HG03520 (cell line): ENCODE data around the gene RDX.
"Not testable (repeated sequence)": the region's sequence is repeated elsewhere in the genome, so short reads cannot be mapped to it uniquely, and the experiment has no call there.

ENCODE experiments used
- ATAC-seq: cut with Tn5 transposase; IDR thresholded peaks from one replicate; pipeline ENCODE4 v1.9.1; 2021; ENCODE audit warnings: mild to moderate bottlenecking, moderate library complexity; ENCODE audit not compliant: unreplicated experiment

Gene RDX

DNA sequence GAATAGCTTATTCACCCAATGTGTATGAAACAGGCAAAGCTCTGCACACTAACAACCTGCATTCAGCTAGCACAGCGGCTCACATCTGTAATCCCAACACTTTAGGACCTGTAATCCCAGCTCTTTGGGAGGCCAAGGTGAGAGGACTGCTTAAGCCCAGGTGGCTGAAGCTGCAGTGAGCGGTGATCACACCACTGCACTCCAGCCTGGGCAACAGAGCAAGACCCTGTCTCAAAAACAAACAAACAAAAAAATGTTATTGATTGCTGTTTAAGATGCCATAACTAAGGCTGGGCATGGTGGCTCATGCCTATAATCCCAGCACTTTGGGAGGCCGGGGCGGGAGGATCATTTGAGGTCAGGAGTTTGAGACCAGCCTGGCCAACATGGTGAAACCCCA is 15.8 kb downstream of the RDX start:
- not testable (repeated sequence) for ATAC-seq

DNA sequence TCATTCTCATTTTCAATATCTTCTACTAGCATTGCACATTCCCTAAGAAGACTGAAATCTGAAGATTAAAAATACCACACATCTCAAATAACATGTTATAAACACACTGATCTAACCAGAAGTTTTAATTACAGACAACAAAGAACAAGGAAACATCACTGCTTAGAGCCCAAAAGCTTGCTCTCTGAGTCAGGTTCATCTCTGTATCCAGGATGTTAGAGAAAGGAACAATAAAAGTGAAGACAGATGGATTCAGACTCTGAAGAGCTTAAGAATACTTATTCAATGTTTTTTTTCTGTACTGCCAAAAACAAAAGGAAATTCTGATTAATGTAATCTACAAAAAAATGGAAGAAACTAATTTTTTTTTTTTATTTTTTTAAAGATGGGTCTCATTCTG is 16.5 kb downstream of the RDX start:
- ATAC-seq, result no peak

DNA sequence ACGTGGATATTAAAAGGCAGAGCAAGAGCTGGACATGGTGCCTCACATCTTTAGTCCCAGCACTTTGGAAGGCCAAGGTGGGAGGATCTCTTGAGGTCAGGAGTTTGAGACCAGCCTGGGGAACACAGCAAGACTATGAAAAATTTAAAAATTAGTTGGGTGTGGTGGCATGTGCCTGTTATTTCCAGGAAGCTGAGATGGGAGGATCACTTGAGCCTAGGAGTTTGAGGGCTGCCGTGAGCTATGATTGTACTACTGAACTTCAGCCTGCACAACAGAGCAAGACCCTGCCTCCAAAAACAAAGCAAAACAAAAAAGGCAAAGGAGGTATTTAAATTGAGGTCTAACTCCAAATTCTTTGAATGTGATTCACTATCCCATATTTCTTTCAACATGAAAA is 23.5 kb downstream of the RDX start:
- no peak for ATAC-seq

DNA sequence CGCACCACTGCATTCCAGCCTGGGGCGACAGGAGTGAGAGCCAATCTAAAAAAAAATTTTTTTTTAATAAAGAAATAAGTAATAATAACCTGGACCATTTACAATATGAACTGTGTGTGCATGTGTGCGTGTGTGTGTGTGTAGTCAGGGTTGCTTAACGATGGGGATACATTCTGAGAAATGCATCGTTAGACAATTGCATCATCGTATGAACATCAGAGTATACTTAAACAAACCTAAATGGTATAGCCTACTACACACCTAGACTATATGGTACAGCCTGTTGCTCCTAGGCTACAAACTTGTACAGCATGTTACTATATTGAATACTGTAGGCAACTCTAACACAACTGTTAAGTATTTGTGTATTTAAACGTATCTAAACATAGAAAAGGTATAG is 26.4 kb downstream of the RDX start:
- ATAC-seq, result no peak

DNA sequence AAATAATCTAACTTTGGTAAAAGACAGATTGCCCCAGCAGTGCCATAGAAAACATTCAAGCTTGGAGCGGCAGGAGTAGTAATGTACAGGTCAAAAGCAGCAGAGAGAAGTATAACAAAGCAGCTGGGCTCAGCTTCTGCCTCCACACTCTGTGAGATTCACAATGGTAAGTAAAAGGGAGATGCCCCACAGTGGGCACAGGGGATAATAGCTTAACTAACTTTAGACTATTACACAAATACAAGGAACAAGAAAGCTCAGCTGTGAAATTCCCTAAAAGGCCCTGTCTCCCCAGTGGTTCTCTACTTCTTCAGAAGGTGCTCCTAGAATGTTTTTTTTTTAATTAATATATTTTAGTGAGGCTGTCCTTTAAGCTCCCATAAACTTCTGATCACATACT is 28.0 kb downstream of the RDX start:
- ATAC-seq, result no peak

DNA sequence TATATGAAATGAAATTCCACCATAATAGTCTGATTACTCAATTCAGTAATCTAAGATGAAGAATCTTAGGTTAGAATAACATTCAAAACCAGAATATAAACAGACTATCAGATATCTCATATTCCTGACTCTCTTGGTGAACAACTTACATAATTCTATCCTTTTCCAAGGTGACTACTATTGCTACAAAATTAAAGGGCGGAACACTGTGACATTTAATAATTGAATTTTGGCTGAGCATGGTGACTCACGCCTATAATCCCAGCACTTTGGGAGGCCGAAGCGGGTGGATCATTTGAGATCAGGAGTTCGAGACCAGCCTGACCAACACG is 34.4 kb downstream of the RDX start:
- no peak for ATAC-seq

DNA sequence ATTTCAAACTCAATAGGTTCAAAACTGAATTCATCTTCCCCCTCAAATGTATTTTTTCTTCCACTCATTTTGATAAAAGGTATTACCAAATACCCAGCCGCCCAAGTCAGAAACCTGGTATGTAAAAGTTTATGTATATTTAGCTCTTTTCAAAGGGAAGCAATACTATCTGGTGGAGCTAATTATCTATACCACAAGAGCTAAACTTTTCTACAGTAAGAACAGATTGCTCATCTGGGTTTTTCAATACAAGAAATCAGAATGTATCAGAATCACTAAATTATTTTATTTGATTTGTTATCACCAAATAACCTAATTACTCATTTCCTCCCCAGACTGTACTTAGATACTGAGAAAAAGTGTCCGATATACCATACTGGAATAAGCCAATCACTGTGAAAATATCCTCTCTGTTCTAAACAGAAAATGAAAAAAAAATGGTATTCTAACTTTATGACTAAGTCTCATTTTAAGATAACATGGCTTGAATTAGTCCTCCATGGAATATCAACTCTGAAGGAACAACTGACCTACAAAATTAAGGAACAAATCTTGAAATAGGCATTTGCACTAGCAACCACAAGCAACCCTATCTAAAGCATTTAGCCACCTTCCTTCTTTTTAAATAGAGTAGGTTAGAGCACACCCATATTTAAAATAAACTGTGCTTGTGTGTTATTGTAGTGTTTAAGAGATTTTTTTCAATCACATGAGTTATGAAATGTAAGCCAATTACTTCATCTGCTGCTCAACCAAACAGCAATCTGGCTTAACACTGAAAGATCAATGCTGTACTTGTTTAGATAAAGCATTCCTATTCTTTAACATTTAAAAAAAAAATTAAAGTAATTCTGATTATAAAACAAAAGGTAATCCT is 35.0 kb downstream of the RDX start:
- ATAC-seq, result no peak

DNA sequence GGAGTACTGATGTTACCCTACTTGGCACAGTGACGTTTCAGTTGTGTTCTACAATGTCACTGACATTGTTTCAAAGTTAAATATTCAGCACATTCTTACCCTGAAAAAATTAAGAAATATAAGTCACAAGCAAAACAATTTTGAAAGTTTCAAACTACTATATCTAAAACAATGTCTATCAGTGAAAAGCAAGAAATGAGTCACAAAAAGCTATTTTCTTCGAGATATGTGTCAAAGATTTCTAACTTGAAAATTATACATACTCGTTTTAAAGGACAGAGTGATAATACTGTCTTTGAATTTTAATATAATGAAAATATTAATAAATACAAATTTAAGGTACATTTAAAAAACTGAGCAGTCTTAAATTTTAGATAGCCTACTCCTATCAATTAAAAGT is 42.9 kb downstream of the RDX start:
- no peak for ATAC-seq

DNA sequence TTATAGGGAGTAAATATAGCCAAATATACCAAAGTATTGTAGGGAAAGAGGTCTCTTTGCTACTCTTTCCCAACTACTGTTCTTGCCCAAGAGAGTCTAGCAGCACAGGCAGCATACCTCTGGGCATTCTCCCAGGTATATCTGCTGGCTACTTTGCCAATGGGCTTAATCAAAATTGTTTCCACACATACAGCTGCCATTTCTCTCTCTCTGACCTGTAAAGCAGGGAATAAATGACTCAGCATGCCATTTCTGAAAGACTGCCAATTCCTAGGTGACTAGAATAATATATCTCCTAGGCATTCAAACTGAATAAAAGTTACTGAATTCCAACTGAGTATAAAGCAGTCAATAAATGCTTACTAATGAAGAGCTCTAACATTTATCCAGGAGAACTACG is 44.6 kb downstream of the RDX start:
- ATAC-seq, result no peak

DNA sequence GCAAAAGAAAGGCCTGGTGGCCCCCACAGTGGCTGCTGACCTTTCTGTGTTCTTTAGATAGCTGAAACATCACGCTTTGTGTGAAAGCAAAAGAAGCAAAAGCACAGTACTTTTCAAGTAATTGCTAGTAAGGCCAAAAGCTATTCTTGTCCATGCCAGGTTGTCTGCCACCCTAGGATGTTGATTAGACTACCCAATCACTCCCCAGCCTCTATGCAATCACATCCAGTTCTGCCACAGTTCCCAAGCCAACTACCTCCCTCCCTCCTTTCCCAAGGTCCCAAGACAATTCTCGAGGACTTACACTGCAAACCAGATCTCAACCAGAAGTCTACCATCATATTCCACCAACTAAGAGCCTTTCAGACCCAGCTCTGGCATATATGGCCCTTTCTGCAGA is 46.2 kb downstream of the RDX start:
- ATAC-seq, result no peak

DNA sequence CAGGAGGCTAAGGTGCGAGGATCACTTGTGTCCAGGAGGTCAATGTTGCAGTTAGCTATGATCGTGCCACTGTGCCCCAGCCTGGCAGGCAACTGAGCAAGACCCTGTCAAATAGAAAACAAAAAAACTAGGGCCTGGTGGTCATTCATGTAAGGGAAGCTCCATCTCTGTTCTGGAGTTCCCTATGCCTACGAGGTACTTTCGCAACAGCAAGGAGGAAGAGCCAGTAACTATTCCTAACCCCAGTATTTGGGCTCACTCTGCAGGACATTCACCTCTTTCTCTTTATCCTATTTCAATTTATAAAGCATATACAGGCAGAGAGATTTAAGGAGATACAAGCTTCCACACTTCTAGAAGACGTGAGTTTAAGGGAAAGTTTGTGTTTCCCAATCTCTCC is 46.6 kb downstream of the RDX start:
- ATAC-seq, result no peak

DNA sequence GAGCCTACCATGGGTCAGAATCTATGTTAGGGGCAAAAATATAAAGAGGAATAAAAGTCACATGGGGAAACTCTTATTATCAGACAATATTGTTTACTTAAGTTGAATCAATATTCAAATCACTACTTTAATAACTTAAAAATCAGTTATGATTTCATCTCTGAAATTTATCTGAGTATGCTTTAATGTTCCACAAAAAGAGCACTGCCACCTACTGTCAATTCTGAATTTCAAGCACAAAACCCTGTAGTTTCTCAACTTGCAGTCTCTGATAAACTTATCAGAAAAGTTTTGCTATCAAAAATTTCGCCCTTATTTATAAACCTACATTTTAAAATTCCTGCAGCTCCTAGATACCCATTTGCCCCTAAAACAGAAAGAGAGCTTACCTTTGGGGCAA is 47.3 kb downstream of the RDX start:
- no peak for ATAC-seq

DNA sequence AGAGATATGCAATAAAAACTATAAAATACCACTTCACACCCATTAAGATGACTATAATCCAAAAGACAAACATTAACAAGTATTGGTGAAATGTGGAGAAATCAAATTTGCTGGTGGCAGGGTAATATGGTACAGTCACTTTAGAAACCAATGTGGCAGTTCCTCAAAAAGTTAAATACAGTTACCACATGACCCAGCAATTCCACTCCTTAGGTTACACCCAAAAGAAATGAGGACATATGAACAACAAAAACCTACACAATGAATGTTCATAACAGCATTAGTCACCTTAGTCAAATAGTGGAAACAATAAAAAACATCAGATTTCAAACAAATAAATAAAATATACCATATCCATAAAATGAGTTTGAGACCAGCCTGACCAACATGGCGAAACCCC is 52.6 kb downstream of the RDX start:
- no peak for ATAC-seq

DNA sequence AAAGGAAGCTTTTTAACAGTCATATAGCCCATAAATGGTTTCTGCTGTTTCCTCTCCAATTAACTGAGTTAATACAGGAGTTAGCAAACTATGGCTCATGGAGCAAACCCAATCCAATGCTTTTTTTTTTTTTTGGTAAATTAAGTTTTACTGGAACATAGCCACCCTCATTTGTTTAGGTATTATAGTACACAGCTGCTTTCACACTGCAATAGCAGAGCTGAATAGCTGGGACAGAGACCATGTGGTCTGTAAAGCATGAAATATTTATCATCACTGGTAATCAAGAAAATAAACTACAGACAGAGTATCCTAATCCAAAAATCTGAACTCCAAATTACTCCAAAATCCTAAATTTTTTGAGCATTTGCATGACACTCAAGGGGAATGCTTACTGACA is 53.7 kb downstream of the RDX start:
- no peak for ATAC-seq

DNA sequence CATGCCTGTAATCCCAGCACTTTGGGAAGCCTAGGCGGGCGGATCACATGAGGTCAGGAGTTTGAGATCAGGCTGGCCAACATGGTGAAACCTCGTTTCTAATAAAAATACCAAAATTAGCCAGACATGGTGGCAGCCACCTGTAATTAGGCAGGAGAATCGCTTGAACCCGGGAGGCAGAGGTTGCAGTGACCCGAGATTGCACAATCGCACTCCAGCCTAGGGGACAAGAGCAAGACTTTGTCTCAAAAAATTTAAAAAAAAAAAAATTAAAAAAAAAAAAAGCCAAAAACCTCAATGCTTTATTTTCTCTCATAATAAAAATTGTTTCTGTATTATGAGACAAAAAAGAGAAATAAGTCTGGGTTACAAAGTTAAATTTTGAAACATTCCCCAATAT is 54.2 kb downstream of the RDX start:
- ATAC-seq, result no peak

DNA sequence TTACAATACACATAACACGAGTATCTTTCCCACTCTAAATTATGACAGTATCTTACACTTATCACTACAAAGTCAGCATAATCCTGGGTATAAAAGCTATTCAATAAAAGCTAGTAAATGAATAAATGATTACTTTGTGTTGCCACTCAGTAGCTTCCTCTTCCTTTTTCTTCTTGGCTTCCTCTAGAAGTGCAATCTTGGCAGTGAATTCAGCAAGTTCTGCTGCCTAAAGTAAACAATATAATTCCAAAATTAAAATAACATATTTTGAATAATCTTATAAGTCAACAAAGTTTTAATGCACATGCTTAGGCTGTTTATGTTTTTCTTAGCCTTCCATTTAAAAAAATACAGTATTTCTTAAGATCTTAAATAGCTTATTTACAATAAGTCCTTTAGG is 60.4 kb downstream of the RDX start:
- no peak for ATAC-seq

DNA sequence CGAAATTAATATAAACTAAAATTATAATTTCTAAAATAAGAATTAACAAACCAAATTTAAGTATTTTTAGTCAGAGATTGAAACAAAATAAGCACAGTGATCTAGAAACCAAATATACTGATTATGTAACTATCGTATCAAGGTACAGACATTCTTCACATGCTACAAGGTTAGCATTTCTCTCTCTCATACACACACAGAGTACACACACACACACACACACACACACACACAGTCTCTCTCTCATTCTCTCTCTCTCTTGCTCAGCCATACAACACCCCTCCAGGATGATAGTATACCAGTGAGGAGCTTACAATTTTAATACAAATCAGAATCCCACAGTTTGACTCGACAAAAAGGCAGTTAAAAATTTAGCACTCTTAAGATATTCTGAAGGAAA is 66.0 kb downstream of the RDX start:
- ATAC-seq, result no peak

DNA sequence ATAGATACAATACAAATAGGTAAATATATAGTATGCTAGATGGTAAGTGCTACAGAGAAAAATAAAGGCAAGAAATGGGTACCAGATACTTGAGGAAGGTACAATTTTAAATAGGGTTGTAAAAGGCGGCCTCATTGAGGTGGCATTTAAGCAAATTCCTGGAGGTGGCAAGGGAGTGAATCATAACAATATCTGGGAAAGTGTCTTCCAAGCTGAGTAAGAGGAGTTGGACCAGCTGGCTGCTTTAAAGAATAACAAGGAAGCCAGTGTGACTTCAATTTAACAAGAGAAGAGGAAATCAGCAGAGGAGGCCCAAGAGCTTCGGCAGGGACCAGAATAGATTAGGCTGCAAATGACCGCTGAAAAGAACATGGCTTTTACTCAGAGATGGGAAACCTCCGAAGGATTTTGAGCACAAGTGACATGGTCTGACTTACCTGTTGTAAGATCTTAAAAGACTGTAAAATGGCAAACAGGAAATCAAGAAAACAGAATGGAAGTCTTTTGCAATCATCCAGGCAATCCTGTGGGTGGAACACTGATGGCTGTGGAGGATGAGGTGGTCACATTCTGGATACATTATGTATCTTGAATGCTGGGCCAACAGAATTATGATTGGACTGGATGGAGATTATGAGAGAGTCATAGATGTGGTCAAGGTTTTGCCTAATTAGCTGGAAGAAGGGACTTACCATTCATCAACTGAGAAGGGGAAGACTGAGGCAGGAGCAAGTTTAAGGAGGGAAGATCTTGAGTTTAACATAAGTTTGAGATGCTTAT is 77.2 kb downstream of the RDX start:
- no peak for ATAC-seq

DNA sequence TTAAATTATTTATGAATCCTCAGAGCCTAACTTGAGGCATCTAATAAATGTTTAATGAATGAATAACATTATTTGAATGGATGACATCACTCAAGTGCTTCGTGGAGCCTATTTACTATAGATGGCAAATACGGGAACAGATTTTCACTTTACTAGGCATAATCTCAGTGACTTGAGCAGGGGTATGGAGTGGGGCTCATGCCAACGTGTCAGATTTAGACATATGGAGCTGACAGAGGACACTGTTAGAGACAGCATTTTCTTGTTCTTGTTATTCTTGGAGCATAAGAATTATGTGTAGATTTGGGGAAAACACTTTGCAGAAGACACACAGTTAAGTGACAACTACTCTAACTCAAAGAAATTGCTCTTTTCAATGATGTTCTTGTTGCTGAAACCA is 78.5 kb downstream of the RDX start:
- ATAC-seq, result no peak

DNA sequence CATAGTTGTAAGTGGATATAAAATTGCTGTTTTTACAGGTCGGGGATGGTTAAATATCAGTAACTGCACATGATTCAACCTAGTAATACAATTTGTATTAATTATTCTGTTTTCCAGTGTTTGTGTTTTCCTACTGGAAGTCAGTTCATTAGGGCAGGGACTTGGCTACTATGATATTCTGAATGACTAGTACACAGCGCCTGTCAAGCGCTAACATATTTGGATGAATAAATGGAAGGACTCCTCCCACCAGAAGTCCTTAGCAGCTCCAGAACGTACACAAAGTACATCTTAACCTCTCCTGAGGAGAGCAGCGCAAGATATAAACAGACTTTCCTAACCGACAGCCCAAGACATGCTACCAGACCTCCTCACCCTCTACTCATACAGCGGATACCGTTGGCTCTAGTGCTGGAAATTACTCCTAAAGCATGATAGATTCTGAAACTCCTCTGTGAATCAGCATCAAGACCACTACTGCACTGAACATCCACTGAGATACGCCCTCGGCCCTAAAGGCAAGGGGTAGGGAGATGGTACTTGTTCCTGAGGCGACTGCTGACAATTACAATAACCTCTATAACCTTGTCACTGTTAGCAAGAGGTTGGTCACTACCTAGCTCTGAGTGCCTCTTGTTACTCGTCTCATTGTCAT is 79.1 kb downstream of the RDX start:
- no peak for ATAC-seq

DNA sequence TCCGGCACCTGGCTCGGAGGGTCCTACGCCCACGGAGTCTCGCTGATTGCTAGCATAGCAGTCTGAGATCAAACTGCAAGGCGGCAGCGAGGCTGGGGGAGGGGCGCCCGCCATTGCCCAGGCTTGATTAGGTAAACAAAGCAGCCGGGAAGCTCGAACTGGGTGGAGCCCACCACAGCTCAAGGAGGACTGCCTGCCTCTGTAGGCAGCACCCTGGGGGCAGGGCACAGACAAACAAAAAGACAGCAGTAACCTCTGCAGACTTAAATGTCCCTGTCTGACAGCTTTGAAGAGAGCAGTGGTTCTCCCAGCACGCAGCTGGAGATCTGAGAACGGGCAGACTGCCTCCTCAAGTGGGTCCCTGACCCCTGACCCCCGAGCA is 87.1 kb downstream of the RDX start:
- not testable (repeated sequence) for ATAC-seq

DNA sequence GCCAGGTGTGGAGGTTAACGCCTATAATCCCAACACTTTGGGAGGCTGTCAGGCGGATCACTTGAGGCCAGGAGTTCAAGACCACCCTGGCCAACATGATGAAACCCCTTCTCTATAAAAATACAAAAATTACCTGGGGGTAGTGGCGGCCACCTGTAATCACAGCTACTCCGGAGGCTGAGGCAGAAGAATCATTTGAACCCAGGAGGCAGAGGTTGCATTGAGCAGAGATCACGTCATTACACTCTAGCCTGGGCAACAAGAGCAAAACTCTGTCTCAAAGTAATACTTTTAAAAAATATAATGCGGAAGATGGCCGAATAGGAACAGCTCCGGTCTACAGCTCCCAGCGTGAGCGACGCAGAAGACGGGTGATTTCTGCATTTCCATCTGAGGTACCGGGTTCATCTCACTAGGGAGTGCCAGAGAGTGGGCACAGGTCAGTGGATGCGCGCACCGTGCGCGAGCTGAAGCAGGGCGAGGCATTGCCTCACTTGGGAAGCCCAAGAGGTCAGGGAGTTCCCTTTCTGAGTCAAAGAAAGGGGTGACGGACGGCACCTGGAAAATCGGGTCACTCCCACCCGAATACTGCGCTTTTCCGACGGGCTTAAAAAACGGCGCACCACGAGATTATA is 87.6 kb downstream of the RDX start:
- not testable (repeated sequence) for ATAC-seq
